ENCODE measurements around the gene C19orf18. TPM values are rescaled to one million over a fixed set of nuclear protein-coding genes. Genes with fewer than 3 reads are reported as not detected.
"Not testable (repeated sequence)": the region's sequence is repeated elsewhere in the genome, so short reads cannot be mapped to it uniquely, and the experiment has no call there.

C19orf18 gene
- total RNA-seq, 3 donors from 2014 or later: 0.44 to 3.3 (median 0.80) TPM

DNA sequence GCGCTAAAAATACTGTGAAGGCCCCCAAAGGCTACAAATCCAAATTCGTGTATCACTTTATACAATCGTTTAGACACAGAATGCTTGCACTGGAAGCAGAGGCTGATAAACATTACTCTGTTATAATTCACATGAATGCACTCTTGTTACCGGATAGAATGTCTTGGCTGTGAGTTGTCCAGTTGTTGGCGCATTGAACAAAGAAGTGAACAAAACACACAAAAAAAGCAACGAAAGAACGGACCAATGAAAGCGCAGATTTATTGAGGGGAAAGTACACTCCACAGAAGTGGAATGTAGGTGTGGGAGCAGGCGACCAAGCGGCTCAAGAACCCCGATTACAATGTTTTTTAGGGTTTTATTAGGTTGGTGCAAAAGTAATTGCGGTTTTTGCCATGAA, 38.6 kb downstream of the C19orf18 start:
- intact Hi-C loops (cut with DNase I; ENCODE audit: low total_unique reads): no loop called here
- H3K27ac ChIP-seq: no peak overlapping the region
- H3K36me3 ChIP-seq: peaks cover 1% of the 10 kb centered on the region
- TF ChIP-seq, protein P1, sequence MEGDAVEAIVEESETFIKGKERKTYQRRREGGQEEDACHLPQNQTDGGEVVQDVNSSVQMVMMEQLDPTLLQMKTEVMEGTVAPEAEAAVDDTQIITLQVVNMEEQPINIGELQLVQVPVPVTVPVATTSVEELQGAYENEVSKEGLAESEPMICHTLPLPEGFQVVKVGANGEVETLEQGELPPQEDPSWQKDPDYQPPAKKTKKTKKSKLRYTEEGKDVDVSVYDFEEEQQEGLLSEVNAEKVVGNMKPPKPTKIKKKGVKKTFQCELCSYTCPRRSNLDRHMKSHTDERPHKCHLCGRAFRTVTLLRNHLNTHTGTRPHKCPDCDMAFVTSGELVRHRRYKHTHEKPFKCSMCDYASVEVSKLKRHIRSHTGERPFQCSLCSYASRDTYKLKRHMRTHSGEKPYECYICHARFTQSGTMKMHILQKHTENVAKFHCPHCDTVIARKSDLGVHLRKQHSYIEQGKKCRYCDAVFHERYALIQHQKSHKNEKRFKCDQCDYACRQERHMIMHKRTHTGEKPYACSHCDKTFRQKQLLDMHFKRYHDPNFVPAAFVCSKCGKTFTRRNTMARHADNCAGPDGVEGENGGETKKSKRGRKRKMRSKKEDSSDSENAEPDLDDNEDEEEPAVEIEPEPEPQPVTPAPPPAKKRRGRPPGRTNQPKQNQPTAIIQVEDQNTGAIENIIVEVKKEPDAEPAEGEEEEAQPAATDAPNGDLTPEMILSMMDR (IDR thresholded peaks at IDR 0.05): no peak
- no peak for TF ChIP-seq POLR2AphosphoS5 (IDR thresholded peaks at IDR 0.05)
- TF ChIP-seq POLR2A (IDR thresholded peaks at IDR 0.05): no peak
- peaks cover 60 to 94% of the 10 kb centered on the region in 2 donors for H3K9me3 ChIP-seq
- DNase-seq (ENCODE audit: low spot score in 2 of 2): no peak
- no peaks in the 10 kb centered on the region for H3K27me3 ChIP-seq
- no peaks in the 10 kb centered on the region for H3K4me1 ChIP-seq
- H3K4me3 ChIP-seq: no peak overlapping the region

DNA sequence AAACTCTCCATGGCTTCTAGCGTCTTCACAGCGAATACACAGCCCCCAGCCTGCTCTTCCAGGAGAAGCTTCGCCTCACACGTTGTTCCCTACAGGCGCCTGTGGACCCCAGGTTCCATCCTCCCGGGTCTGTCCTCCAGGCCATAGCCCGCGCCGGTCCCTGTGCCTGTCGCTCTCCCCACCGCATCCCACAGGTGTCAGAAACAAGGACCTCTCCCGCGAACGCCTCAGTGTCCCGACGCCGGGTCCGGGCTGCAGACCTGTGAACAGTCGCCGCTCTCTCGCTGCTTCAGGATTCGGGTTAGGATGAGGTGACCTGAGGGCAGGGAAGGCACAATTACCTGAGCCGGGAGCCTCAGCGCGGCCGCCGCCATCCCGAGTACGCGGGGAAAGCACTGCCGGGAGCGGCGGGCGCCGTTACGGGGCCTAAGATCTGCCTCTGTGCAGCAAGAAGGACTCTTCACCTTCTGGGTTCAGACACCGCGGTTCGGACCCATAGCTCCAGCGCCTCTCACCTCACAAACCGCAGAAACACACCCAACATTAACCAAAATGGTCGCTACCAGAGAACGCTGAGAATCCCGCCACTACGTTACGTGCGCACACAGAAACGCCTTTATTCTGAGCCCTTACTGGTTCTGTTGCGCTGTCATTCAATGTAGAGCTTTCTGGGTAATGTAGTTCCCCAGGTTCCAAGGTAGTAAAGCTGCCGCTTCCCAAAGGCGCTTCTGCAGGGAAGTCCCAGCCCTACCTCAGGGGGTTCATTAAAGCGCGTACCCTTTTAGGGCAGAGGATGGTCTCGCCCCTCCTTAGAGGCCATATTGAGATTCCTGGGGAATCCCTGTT, 39.3 kb downstream of the C19orf18 start, which contains the start of gene ZNF418:
Gene ZNF418, minus strand, starts transcription at position 583 of the 846 bp plus-strand sequence. CDS start 1,580 bp downstream, outside the sequence.
- H3K36me3 ChIP-seq: no peaks in the 10 kb centered on the region
- H3K4me3 ChIP-seq: peak within 1 kb of the TSS; percentile 55 to 72 (median 66)
- DNase-seq (ENCODE audit: low spot score in 2 of 2): peak; percentile 53 to 57
- TF ChIP-seq POLR2AphosphoS5 (IDR thresholded peaks at IDR 0.05): peak in 1 of 3 donors; percentile 31
- TF ChIP-seq, protein P1 (IDR thresholded peaks at IDR 0.05): no peak
- TF ChIP-seq POLR2A (IDR thresholded peaks at IDR 0.05): no peak
- intact Hi-C loops (cut with DNase I; ENCODE audit: low total_unique reads): no loop called here
- H3K9me3 ChIP-seq: peaks cover 66 to 95% of the 10 kb centered on the region in 2 donors
- H3K4me1 ChIP-seq: no peaks in the 10 kb centered on the region
- H3K27me3 ChIP-seq: no peaks in the 10 kb centered on the region
- H3K27ac ChIP-seq: peak within 1 kb of the TSS; percentile 81 to 85

DNA sequence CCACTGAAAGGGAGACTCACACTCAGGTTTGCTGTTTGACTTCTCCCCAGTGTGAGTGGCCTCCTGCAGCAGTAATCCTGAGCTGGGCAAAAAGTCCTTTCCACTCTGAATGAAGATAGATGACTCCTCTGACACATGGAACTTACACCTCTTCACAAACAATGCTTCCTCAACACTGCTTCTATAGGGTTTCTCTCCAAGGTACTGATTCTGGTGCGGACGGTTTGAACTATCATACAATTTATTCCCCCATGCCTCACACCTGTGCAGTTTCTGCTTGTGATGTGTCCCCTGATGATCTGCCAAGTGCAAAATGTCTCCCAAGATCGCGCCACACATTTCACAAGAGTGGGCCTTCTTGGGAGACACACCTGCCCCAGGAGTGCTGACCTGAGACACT, 46.7 kb downstream of the C19orf18 start:
- Histone ChIP-seq H3K27ac (no peak overlapping the region), H3K9me3 (peaks cover 86 to 87% of the 10 kb centered on the region in 2 donors), H3K4me3 (peak overlapping the region in 1 of 3 donors; percentile 14), H3K36me3 (no peaks in the 10 kb centered on the region), H3K4me1 (no peaks in the 10 kb centered on the region), H3K27me3 (no peaks in the 10 kb centered on the region)
- no peak for TF ChIP-seq POLR2AphosphoS5 (IDR thresholded peaks at IDR 0.05)
- no peak for TF ChIP-seq POLR2A (IDR thresholded peaks at IDR 0.05)
- TF ChIP-seq, protein P1 (IDR thresholded peaks at IDR 0.05): no peak
- intact Hi-C loops (cut with DNase I; ENCODE audit: low total_unique reads): no loop called here
- DNase-seq (ENCODE audit: low spot score in 2 of 2): no peak

DNA sequence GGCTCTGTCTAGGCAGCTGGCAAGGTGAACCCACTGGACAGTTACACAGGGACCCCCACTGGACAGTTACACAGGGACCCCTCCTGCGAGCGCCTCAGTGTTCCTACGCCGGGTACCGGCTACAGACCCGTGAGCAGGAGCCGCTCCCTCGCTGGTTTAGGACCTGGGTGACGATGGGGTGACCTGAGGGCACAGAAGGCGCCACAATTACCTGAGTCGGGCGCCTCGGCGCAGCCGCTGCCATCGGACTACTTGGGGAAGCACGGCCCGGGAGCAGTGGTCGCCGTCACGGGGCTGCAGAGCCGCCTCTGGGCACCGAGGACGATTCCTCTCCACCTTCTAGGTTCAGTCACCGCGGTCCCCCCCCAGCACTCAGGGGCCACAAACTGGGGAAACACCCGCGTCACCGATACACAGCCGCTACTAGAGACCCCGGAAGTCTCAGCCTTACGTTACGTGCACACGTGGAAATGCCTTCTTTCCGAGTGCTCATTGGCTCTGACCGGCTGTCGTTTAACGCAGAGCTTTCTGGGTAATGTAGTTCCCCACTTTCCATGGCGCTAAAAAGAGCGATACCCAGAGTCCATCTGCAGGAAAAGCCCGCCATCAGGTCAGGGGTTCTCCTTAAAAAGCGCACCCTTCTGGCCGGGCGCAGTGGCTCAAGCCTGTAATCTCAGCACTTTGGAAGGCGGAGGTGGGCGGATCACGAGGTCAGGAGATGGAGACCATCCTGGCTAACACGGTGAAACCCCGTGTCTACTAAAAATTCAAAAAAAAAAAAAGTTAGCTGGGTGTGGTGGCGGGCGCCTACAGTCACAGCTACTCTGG, 58.0 kb downstream of the C19orf18 start, which contains the start of gene ZNF417:
Gene ZNF417, minus strand, starts transcription at position 425 of the 828 bp plus-strand sequence. Its CDS starts 181 bp downstream, at position 244.
- H3K36me3 ChIP-seq; intact Hi-C loops (cut with DNase I; ENCODE audit: low total_unique reads); H3K27me3 ChIP-seq; H3K4me1 ChIP-seq: not testable (repeated sequence)
- peak; percentile 71 to 85 for DNase-seq (ENCODE audit: low spot score in 2 of 2)
- Histone ChIP-seq H3K9me3 (peaks cover 12 to 31% of the 10 kb centered on the region in 2 donors), H3K27ac (peak within 1 kb of the TSS; percentile 61 to 88), H3K4me3 (peak within 1 kb of the TSS; percentile 60 to 88 (median 77))
- TF ChIP-seq POLR2AphosphoS5 (IDR thresholded peaks at IDR 0.05): peak in 1 of 3 donors; percentile 85

DNA sequence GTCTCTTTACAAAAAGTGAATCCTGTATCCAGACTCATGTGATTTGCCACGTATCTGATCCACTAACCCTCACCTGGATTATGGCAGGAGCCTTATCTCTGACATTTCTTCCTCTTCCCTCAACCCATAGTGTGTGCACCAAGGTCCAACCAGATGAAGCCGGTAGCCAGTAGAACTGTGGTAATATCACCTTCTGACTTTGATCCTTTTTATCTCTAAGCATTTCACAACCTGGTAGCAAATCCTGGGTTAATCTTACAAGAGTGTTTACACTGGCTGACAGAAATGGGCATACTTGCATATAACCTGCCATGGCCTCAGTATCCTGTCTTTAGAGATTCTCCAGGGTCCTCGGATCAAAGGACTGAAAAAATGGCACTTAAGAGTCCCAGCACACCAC, 59.8 kb downstream of the C19orf18 start:
- intact Hi-C loops (cut with DNase I; ENCODE audit: low total_unique reads): no loop called here
- peaks cover 26 to 41% of the 10 kb centered on the region in 2 donors for H3K9me3 ChIP-seq
- no peak overlapping the region for H3K4me3 ChIP-seq
- DNase-seq (ENCODE audit: low spot score in 2 of 2): no peak
- H3K27ac ChIP-seq: no peak overlapping the region
- H3K4me1 ChIP-seq: no peaks in the 10 kb centered on the region
- no peak for TF ChIP-seq POLR2AphosphoS5 (IDR thresholded peaks at IDR 0.05)
- TF ChIP-seq, protein P1 (IDR thresholded peaks at IDR 0.05): no peak
- no peak for TF ChIP-seq POLR2A (IDR thresholded peaks at IDR 0.05)
- no peaks in the 10 kb centered on the region for H3K27me3 ChIP-seq
- H3K36me3 ChIP-seq: no peaks in the 10 kb centered on the region

Measured in breast epithelium (tissue), 4 donors.